NCI-H1436 treated with DMSO at 0.1 percent for 48 hours (cell line): ENCODE data around the gene PPP1R15A.
"Not testable (repeated sequence)": the region's sequence is repeated elsewhere in the genome, so short reads cannot be mapped to it uniquely, and the experiment has no call there.

Experiments
- DNase-seq: peaks from one replicate; lab custom pipeline; 2025; lab: John Stamatoyannopoulos, UW

Gene PPP1R15A

GRCh38 chr19:48872182-48872883, at the start of gene PPP1R15A:
PPP1R15A (plus strand) TSS chr19:48872421; CDS start chr19:48873234, 813 bp downstream.
- DNase-seq, result peak; percentile 98

GRCh38 chr19:48822514-48822913, 49.7 kb upstream of the PPP1R15A start:
- DNase-seq, result no peak

- no peak for DNase-seq
Measured at GRCh38 chr19:48826606-48827020, 45.6 kb upstream of the PPP1R15A start.

GRCh38 chr19:48830088-48830487, 42.1 kb upstream of the PPP1R15A start:
- no peak for DNase-seq

GRCh38 chr19:48830965-48831364, 41.3 kb upstream of the PPP1R15A start:
- no peak for DNase-seq

- DNase-seq, result no peak
Measured at GRCh38 chr19:48833049-48833448, 39.2 kb upstream of the PPP1R15A start.

GRCh38 chr19:48833977-48834376, 38.2 kb upstream of the PPP1R15A start:
- DNase-seq, result no peak

DNA sequence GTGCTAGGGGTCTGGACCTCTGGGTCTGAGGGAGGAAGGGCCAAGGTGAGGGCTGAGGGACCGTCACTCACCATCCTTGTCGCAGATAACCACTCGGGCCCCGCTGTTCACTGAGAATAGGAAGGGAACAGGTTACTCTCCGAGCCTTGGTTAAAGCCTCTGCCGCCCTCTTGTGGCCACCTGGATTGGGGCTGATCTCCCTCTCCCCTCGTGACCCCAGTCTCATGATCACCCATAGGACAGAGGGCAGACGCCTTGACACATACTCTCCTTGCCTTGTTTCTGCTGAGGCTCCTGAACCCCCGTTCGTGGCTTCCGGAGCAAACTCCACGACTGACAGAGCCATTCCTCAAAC, 36.5 kb upstream of the PPP1R15A start:
- no peak for DNase-seq

DNA sequence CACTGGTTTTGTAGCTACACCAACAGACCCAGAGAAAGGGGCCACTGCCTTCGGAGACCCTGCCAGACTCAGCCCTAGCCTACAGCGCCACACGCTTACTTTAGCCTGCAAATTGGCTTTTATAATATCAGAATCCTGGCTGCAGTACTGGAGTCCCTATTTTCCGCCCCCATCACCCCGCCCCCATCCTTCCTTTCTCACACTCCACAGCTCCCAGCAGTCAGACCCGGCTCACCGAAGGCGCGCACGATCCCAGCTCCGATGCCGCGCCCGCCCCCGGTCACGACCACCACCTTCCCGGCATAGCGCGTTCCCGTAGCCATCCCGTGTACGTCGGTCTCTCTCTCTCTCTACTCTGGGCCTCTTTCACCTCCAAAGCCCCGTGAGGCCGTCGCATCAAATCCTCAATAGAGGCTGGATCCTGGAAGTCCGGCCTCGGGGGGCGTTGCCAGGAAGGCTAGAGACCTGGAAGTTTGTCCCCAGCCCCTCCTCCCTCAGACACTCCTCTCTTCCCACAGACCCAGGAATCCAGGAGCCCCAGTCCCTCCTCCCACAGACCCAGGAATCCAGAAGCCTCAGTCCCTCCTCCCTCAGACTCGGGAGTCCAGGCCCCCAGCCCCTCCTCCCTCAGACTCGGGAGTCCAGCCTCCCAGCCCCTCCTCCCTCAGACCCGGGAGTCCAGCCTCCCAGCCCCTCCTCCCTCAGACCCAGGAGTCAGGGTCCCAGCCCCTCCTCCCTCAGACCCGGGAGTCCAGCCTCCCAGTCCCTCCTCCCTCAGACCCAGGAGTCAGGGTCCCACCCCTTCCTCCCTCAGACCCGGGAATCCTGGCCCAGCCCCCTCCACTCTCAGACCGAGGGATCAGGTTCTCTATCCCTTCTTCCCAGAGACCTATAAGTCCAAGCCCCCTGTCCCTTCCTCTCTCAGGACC, 35.9 kb upstream of the PPP1R15A start, which contains the start of gene HSD17B14:
TSS of gene HSD17B14 (minus strand) at position 403 of the 929 bp plus-strand sequence. CDS start at position 323, 80 bp downstream.
- DNase-seq, result no peak

DNA sequence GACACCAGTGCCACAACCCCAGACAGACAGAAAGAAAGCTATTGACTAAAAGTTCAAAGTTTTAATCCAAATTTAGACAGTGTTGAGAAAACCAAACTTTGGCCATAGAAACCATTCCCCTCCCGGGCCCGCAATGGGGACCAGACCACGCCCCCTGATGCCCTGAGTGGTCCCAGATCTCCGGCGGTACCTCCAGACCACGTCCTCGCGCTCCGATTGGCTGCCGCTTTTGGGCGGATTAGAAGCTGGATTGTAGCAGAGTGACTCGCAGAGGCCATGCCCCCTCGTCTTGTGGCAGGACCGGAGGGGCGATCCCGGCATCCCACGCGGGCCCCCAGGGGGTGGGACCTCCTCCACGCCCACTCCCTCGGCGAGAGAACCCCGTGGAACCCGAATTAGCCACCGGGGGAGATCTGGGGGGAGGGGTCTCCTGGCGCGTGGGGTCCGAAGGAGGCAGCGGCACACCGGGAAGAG, 35.1 kb upstream of the PPP1R15A start:
- DNase-seq, result no peak

- DNase-seq, result no peak
Measured at GRCh38 chr19:48837687-48838086, 34.5 kb upstream of the PPP1R15A start.

- DNase-seq, result no peak
Measured at GRCh38 chr19:48841047-48841446, 31.2 kb upstream of the PPP1R15A start.

GRCh38 chr19:48841571-48841970, 30.6 kb upstream of the PPP1R15A start:
- no peak for DNase-seq

GRCh38 chr19:48842789-48843162, 29.4 kb upstream of the PPP1R15A start:
- no peak for DNase-seq

DNA sequence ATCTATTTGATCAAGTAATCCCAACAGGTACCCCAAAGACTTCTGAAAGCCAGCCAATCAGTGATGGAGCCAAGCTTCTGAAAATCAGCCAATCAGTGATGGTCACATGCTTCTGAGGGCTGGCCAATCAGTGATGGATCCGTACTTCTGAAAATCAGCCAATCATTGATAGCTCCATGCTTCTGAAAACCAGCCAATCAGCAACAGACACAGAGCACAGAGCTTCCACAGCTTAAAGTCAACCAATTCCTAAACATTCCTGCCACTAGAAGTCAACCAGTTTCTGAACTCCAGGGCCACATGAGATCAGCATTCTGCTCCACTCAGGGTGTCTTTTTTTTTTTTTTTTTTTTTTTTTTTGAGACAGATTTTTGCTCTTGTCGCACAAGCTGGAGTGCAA, 27.7 kb upstream of the PPP1R15A start:
- DNase-seq, result no peak

GRCh38 chr19:48845384-48845783, 26.8 kb upstream of the PPP1R15A start:
- no peak for DNase-seq

DNA sequence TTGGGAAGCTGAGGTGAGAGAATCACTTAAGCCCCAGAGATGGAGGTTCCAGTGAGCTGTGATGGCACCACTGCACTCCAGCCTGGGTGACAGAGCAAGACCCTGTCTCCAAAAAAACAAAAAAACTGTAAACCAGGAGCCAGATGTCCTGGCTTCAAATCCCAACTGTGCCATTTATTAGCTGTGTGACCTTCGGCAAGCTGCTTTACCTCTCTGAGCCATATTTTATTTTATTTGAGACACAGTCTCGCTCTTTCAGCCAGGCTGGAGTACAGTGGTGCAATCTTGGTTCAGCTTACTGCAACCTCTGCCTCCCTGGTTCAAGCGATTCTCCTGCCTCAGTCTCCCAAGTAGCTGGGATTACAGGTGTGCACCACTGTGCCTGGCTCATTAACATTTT, 25.6 kb upstream of the PPP1R15A start:
- DNase-seq, result not testable (repeated sequence)

- no peak for DNase-seq
Measured at GRCh38 chr19:48852292-48852691, 19.9 kb upstream of the PPP1R15A start.

DNA sequence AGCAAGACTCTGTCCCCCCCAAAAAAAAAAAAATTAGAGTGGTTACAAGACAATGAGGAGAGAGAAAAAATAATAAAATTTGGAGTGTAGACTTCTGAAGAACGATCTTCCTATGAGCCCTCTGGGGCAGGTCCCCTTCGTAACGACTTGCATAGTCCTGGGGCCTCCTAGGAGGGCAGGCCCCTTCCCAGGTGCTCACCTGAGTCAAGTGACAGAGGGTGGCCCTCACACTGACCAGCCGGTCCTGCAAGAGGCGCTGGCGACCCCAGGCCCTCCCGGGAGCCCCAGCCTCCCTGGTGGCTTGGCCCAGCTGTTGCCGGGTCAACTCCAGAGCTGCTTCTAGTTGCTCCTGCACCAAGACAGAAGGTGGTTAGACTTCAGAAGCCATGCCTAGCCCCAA, 18.7 kb upstream of the PPP1R15A start:
- no peak for DNase-seq

GRCh38 chr19:48854103-48854502, 18.1 kb upstream of the PPP1R15A start:
- DNase-seq, result no peak

DNA sequence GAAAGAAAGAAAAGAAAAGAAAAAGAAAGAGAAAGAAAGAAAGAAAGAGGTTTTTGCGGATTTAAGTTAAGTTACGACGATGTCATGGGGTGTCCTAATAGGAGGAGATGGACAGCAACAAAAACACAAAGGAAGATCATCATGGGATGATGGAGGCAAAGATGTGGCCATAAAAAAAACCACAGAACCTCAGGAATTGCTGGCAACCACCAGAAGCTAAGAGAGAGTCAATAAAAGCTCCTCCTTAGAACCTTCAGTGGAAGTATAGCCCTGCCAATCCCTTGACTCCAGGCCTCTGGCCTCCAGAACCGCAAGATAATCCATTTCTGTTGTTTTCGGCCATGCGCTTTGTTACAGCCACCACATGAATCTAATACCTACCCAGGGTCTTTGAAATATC, 15.3 kb upstream of the PPP1R15A start:
- no peak for DNase-seq

DNA sequence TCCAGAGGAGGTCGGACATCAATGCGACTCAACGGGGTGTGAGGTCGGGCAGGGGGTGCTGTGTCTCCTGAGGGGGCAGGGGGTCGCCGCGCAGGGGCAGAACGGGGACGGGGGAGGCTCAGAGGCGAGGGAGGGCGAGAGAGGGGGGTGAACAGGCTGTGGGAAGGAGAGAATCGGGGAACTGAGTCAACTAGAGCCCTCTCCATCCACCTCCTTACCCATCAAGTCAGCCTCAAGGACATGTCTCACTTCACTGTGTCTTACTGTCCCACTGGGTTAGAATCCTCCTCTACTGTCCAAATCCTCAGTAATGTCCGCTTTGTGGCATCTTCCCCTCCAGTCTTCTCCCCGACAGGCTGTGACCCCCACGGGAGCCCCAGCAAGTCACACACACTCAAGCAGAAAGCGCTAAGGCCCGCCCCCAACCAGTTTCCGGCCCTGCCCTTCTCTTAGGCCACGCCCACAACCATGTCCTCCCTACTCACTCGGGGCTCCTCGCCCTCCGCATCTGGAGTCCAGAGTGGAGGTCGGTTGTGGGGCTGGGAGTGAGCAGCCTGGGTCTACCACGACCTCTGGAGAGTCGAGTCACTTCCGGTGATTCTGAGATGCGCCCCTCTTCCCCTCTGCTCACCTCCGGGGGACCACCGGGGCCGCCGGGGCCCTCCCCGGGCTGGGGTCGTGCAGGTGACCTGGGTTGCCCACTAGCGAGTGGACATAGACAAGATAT, 13.1 kb upstream of the PPP1R15A start:
- DNase-seq, result no peak
